ENCODE data around the gene SERPINB5. TPM values are rescaled to one million over a fixed set of nuclear protein-coding genes. Genes with fewer than 3 reads are reported as not detected.

Gene SERPINB5
- polyA plus RNA-seq, 6 donors from 2014 or later, result not detected

- DNase-seq, result peak; percentile 43
- Mint-ChIP-seq H3K27me3 (peaks cover 9 to 32% (median 24%) of the 10 kb centered on the region in 3 donors), H3K4me1 (peaks cover 0 to 5% (median 0%) of the 10 kb centered on the region in 3 donors), H3K9me3 (no peaks in the 10 kb centered on the region), H3K4me3 (no peak overlapping the region), H3K27ac (no peak overlapping the region), H3K36me3 (no peaks in the 10 kb centered on the region)
- peak; percentile 71 to 83 for ATAC-seq (ENCODE audit: low read depth in 2 of 2)
Measured at GRCh38 chr18:63518178-63519012, 41.6 kb downstream of the SERPINB5 start.

- Mint-ChIP-seq H3K9me3 (no peaks in the 10 kb centered on the region), H3K27ac (no peak overlapping the region), H3K27me3 (peaks cover 12 to 30% (median 20%) of the 10 kb centered on the region in 3 donors), H3K4me3 (peak overlapping the region in 1 of 8 donors; percentile 2), H3K4me1 (peaks cover 0 to 5% (median 0%) of the 10 kb centered on the region in 3 donors), H3K36me3 (no peaks in the 10 kb centered on the region)
- DNase-seq, result no peak
- ATAC-seq (ENCODE audit: low read depth in 2 of 2), result no peak
Measured at GRCh38 chr18:63520053-63520685, 43.4 kb downstream of the SERPINB5 start.

- H3K9me3 Mint-ChIP-seq, result no peaks in the 10 kb centered on the region
- peaks cover 0 to under 1% (median 0%) of the 10 kb centered on the region in 3 donors for H3K4me1 Mint-ChIP-seq
- no peak overlapping the region for H3K4me3 Mint-ChIP-seq
- ATAC-seq (ENCODE audit: low read depth in 2 of 2), result no peak
- H3K27me3 Mint-ChIP-seq, result peaks cover 12 to 27% (median 18%) of the 10 kb centered on the region in 3 donors
- H3K27ac Mint-ChIP-seq, result no peak overlapping the region
- H3K36me3 Mint-ChIP-seq, result no peaks in the 10 kb centered on the region
- no peak for DNase-seq
Measured at GRCh38 chr18:63523660-63524059, 46.9 kb downstream of the SERPINB5 start.

- Mint-ChIP-seq H3K4me3 (no peak overlapping the region), H3K27me3 (peaks cover 16 to 26% (median 20%) of the 10 kb centered on the region in 3 donors), H3K4me1 (no peaks in the 10 kb centered on the region), H3K9me3 (no peaks in the 10 kb centered on the region), H3K27ac (no peak overlapping the region), H3K36me3 (no peaks in the 10 kb centered on the region)
- DNase-seq, result no peak
- ATAC-seq (ENCODE audit: low read depth in 2 of 2), result no peak
Measured at GRCh38 chr18:63527251-63527650, 50.5 kb downstream of the SERPINB5 start.

- Mint-ChIP-seq H3K4me3 (no peak overlapping the region), H3K36me3 (no peaks in the 10 kb centered on the region), H3K27me3 (peaks cover 16 to 18% (median 18%) of the 10 kb centered on the region in 3 donors), H3K4me1 (no peaks in the 10 kb centered on the region), H3K9me3 (no peaks in the 10 kb centered on the region), H3K27ac (no peak overlapping the region)
- no peak for ATAC-seq (ENCODE audit: low read depth in 2 of 2)
- DNase-seq, result no peak
Measured at GRCh38 chr18:63528863-63529492, 52.2 kb downstream of the SERPINB5 start.

- ATAC-seq (ENCODE audit: low read depth in 2 of 2) (no peak), DNase-seq (no peak)
- Mint-ChIP-seq H3K4me1 (no peaks in the 10 kb centered on the region), H3K4me3 (no peak overlapping the region), H3K9me3 (no peaks in the 10 kb centered on the region), H3K36me3 (no peaks in the 10 kb centered on the region), H3K27me3 (peaks cover 25 to 32% (median 29%) of the 10 kb centered on the region in 3 donors), H3K27ac (no peak overlapping the region)
Measured at GRCh38 chr18:63532471-63532870, 55.7 kb downstream of the SERPINB5 start.

GRCh38 chr18:63534615-63535014 lies 57.9 kb downstream of the SERPINB5 start:
- Mint-ChIP-seq H3K4me1 (no peaks in the 10 kb centered on the region), H3K27ac (no peak overlapping the region), H3K36me3 (no peaks in the 10 kb centered on the region), H3K9me3 (no peaks in the 10 kb centered on the region), H3K4me3 (no peak overlapping the region), H3K27me3 (peaks cover 19 to 25% (median 20%) of the 10 kb centered on the region in 3 donors)
- ATAC-seq (ENCODE audit: low read depth in 2 of 2), result no peak
- DNase-seq, result no peak

- Mint-ChIP-seq H3K36me3 (no peaks in the 10 kb centered on the region), H3K27me3 (peaks cover 15 to 35% (median 19%) of the 10 kb centered on the region in 3 donors), H3K4me3 (no peak overlapping the region), H3K4me1 (no peaks in the 10 kb centered on the region), H3K9me3 (no peaks in the 10 kb centered on the region), H3K27ac (no peak overlapping the region)
- no peak for ATAC-seq (ENCODE audit: low read depth in 2 of 2)
- DNase-seq, result no peak
Measured at GRCh38 chr18:63539904-63540510, 63.2 kb downstream of the SERPINB5 start.

- Mint-ChIP-seq H3K4me1 (no peaks in the 10 kb centered on the region), H3K4me3 (no peak within 1 kb of the TSS), H3K27me3 (peaks cover 16 to 33% (median 17%) of the 10 kb centered on the region in 3 donors), H3K36me3 (no peaks in the 10 kb centered on the region), H3K9me3 (no peaks in the 10 kb centered on the region), H3K27ac (no peak within 1 kb of the TSS)
- DNase-seq (no peak), ATAC-seq (ENCODE audit: low read depth in 2 of 2) (no peak)
Measured at GRCh38 chr18:63542069-63542468, 65.3 kb downstream of the SERPINB5 start, which contains the start of gene SERPINB12. Gene SERPINB12 (plus strand): TSS chr18:63542369. CDS start chr18:63556160, 13,791 bp downstream.

GRCh38 chr18:63544017-63544416 lies 67.3 kb downstream of the SERPINB5 start:
- no peaks in the 10 kb centered on the region for H3K36me3 Mint-ChIP-seq
- DNase-seq (no peak), ATAC-seq (ENCODE audit: low read depth in 2 of 2) (no peak)
- peaks cover 21 to 35% (median 24%) of the 10 kb centered on the region in 3 donors for H3K27me3 Mint-ChIP-seq
- no peaks in the 10 kb centered on the region for H3K9me3 Mint-ChIP-seq
- no peak overlapping the region for H3K4me3 Mint-ChIP-seq
- no peak overlapping the region for H3K27ac Mint-ChIP-seq
- no peaks in the 10 kb centered on the region for H3K4me1 Mint-ChIP-seq

- H3K36me3 Mint-ChIP-seq, result no peaks in the 10 kb centered on the region
- no peaks in the 10 kb centered on the region for H3K4me1 Mint-ChIP-seq
- H3K27ac Mint-ChIP-seq, result no peak overlapping the region
- DNase-seq, result no peak
- no peak for ATAC-seq (ENCODE audit: low read depth in 2 of 2)
- H3K27me3 Mint-ChIP-seq, result peaks cover 13 to 30% (median 20%) of the 10 kb centered on the region in 3 donors
- H3K9me3 Mint-ChIP-seq, result no peaks in the 10 kb centered on the region
- H3K4me3 Mint-ChIP-seq, result no peak overlapping the region
Measured at GRCh38 chr18:63545000-63545399, 68.2 kb downstream of the SERPINB5 start.

GRCh38 chr18:63550068-63550467 lies 73.3 kb downstream of the SERPINB5 start:
- ATAC-seq (ENCODE audit: low read depth in 2 of 2), result no peak
- Mint-ChIP-seq H3K36me3 (no peaks in the 10 kb centered on the region), H3K4me3 (no peak overlapping the region)

GRCh38 chr18:63551769-63552168 lies 75.0 kb downstream of the SERPINB5 start:
- ATAC-seq (ENCODE audit: low read depth in 2 of 2) (no peak), DNase-seq (no peak)
- Mint-ChIP-seq H3K4me3 (no peak overlapping the region), H3K27me3 (peaks cover 5 to 9% (median 8%) of the 10 kb centered on the region in 3 donors), H3K4me1 (no peaks in the 10 kb centered on the region), H3K27ac (no peak overlapping the region), H3K9me3 (no peaks in the 10 kb centered on the region), H3K36me3 (no peaks in the 10 kb centered on the region)

More at GRCh38 chr18:63550068-63550467, 73.3 kb downstream of the SERPINB5 start:
- Mint-ChIP-seq H3K9me3 (no peaks in the 10 kb centered on the region), H3K27ac (no peak overlapping the region), H3K27me3 (peaks cover 10 to 14% (median 12%) of the 10 kb centered on the region in 3 donors), H3K4me1 (no peaks in the 10 kb centered on the region)
- DNase-seq, result no peak

All from naive B cell (primary cell).